WTC11 (cell line): Measurements from ENCODE around the gene SOWAHB.

Experiments used
- SMAD3 ChIP-seq: sonication (generic); formaldehyde crosslinking; IDR thresholded peaks from 2 replicates; pipeline ENCODE4 v1.8.0; 2022; ENCODE audit warnings: missing genetic modification reagents, mild to moderate bottlenecking, borderline replicate concordance
- TF ChIP-seq, protein P1 (sequence below): fragments of 250-450 bp; sonication (Bioruptor Pico); IDR thresholded peaks from 2 replicates; pipeline ENCODE4 v1.8.0; 2021; ENCODE audit warnings: mild to moderate bottlenecking
- TF ChIP-seq, protein P2 (sequence below): fragments of 200-600 bp; IDR thresholded peaks from 2 replicates; pipeline ENCODE4 v1.8.0; 2022; ENCODE audit warnings: antibody characterized with exemption
- TF ChIP-seq, protein P3 (sequence below): sonication (generic); formaldehyde crosslinking; conservative IDR thresholded peaks from 2 replicates; pipeline ENCODE4 v1.8.1; 2023; ENCODE audit warnings: mild to moderate bottlenecking, low read depth, missing genetic modification reagents, moderate library complexity

DNA sequence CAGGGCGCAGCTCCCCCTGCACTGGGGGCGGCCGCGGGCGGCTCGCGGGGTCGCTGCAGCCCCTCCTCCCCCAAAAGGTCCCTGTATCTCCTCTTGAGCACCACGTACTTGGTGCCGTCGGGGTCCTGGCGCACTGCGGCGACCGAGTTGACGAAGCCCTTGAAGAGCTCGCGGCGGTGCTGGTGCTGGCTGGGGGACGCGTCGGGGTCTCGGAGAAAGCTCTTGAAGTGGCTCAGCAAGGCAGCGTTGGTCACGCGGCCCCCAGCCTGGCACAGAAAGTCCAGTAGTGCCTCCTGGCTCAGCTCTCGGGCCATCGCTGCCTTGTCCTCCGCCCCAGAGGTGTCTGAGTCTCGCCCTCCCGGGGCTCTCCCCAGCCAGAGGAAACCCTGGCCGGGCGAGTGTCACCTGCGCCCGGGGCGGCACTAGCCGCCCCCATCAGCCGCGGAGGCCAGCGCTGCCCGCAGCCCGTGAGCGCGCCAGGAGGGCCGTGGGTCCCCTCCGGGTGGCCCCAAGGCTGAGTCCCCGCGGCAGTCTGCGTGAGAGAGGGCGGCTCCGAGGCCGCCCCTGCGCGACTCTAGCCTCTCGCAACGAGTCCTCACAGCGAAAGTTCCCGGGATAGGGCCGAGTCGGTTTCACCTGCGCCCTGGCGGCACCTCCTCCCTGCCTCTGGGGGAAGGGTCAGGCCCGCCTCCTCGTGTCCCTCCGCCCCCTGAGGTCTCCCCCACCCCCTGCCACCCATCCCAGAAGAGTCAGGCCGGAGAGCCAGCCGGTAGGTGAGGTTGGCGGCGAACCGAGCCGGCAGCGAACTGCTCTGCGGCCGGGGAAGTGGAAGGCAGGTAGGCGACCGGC lies at the start of gene SOWAHB:
- no peak for TF ChIP-seq SMAD3 (CRISPR knock-in tag)
- TF ChIP-seq, protein P1, sequence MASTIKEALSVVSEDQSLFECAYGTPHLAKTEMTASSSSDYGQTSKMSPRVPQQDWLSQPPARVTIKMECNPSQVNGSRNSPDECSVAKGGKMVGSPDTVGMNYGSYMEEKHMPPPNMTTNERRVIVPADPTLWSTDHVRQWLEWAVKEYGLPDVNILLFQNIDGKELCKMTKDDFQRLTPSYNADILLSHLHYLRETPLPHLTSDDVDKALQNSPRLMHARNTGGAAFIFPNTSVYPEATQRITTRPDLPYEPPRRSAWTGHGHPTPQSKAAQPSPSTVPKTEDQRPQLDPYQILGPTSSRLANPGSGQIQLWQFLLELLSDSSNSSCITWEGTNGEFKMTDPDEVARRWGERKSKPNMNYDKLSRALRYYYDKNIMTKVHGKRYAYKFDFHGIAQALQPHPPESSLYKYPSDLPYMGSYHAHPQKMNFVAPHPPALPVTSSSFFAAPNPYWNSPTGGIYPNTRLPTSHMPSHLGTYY, result no peak
- TF ChIP-seq, protein P2, sequence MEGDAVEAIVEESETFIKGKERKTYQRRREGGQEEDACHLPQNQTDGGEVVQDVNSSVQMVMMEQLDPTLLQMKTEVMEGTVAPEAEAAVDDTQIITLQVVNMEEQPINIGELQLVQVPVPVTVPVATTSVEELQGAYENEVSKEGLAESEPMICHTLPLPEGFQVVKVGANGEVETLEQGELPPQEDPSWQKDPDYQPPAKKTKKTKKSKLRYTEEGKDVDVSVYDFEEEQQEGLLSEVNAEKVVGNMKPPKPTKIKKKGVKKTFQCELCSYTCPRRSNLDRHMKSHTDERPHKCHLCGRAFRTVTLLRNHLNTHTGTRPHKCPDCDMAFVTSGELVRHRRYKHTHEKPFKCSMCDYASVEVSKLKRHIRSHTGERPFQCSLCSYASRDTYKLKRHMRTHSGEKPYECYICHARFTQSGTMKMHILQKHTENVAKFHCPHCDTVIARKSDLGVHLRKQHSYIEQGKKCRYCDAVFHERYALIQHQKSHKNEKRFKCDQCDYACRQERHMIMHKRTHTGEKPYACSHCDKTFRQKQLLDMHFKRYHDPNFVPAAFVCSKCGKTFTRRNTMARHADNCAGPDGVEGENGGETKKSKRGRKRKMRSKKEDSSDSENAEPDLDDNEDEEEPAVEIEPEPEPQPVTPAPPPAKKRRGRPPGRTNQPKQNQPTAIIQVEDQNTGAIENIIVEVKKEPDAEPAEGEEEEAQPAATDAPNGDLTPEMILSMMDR, result no peak
- TF ChIP-seq, protein P3, sequence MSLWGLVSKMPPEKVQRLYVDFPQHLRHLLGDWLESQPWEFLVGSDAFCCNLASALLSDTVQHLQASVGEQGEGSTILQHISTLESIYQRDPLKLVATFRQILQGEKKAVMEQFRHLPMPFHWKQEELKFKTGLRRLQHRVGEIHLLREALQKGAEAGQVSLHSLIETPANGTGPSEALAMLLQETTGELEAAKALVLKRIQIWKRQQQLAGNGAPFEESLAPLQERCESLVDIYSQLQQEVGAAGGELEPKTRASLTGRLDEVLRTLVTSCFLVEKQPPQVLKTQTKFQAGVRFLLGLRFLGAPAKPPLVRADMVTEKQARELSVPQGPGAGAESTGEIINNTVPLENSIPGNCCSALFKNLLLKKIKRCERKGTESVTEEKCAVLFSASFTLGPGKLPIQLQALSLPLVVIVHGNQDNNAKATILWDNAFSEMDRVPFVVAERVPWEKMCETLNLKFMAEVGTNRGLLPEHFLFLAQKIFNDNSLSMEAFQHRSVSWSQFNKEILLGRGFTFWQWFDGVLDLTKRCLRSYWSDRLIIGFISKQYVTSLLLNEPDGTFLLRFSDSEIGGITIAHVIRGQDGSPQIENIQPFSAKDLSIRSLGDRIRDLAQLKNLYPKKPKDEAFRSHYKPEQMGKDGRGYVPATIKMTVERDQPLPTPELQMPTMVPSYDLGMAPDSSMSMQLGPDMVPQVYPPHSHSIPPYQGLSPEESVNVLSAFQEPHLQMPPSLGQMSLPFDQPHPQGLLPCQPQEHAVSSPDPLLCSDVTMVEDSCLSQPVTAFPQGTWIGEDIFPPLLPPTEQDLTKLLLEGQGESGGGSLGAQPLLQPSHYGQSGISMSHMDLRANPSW (CRISPR knock-in tag), result no peak
